Ishikawa (cell line): ENCODE measurements around the gene CCKAR.

Source experiments
- CEBPB ChIP-seq: IDR thresholded peaks from 2 replicates; pipeline ENCODE4 v1.6.1; 2012
- CREB1 ChIP-seq: IDR thresholded peaks from 2 replicates; pipeline ENCODE4 v1.6.1; 2012; ENCODE audit warnings: low read depth
- EGR1 ChIP-seq: IDR thresholded peaks from 2 replicates; pipeline ENCODE4 v1.6.1; 2012
- EP300 ChIP-seq: IDR thresholded peaks from 2 replicates; pipeline ENCODE4 v1.6.1; 2012; ENCODE audit warnings: borderline replicate concordance
- FOXM1 ChIP-seq: IDR thresholded peaks from 2 replicates; pipeline ENCODE4 v1.6.1; 2012; ENCODE audit warnings: low read depth, borderline replicate concordance
- NFIC ChIP-seq: IDR thresholded peaks from 2 replicates; pipeline ENCODE4 v1.6.1; 2012
- RAD21 ChIP-seq: IDR thresholded peaks from 2 replicates; pipeline ENCODE4 v1.6.1; 2012; ENCODE audit warnings: low read depth
- TAF1 ChIP-seq: IDR thresholded peaks from 2 replicates; pipeline ENCODE4 v1.6.1; 2012; ENCODE audit warnings: low read depth, mild to moderate bottlenecking
- TCF12 ChIP-seq: IDR thresholded peaks from 2 replicates; pipeline ENCODE4 v1.6.1; 2012; ENCODE audit warnings: low read depth
- TEAD4 ChIP-seq: IDR thresholded peaks from 2 replicates; pipeline ENCODE4 v1.6.1; 2012
- YY1 ChIP-seq: IDR thresholded peaks from 2 replicates; pipeline ENCODE4 v1.6.1; 2012; ENCODE audit warnings: low read depth
- TF ChIP-seq, protein P1 (sequence below): IDR thresholded peaks from 2 replicates; pipeline ENCODE4 v1.6.1; 2012; ENCODE audit warnings: low read depth, mild to moderate bottlenecking
- TF ChIP-seq, protein P2 (sequence below): IDR thresholded peaks from 2 replicates; pipeline ENCODE4 v1.6.1; 2012
- TF ChIP-seq, protein P3 (sequence below): IDR thresholded peaks from 2 replicates; pipeline ENCODE4 v1.6.1; 2012

CCKAR gene

DNA sequence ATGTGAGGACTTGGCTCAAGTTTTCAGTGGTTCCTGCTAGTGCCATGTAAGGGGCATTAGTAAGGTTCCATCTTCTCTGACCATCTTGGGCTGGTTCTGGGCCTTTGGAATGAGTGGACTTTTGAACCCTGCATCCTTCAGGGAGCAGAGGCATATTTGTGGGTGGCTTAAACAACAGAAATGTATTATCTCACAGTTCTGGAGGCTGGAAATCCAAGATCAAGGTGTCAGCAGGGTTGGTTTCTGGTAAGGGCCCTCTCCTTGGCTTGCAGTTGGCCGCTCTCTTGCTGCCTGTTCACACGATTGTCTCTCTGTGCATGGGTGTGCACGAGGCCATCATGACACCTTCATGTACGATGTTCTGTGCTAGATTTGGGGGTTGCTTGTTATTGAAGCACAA is 21.3 kb downstream of the CCKAR start:
- TF ChIP-seq FOXM1 (no peak), RAD21 (no peak)

DNA sequence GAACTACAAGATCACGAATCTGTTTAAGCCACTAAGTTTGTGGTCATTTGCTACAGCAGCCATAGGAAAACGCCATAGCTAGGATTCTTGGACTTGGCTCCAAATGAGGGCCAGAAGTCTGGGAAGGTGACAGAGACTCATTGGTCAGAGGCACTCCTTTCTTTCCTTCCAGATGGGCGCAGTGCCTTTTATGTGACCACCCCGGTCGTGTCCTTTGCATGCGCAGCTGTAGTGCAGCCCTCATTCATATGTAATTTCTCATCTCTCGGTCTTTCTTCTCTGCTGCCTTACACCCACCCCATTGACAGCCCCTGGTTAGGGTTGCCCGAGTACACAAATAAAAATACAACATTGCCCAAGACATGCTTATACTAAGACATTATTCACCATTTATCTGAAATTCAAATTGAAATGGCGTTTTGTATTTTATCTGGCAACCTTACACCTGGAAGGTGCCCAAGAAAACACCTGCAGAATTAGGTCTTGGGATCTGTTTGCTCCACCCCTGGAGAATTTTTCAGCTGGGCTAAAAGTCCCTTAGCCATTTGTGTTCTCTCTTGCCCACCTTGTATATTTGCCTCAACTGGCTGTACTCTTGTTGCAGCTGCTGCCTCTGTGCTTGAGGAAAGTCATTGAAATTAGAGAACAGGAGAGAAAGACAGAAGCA is 21.9 kb downstream of the CCKAR start:
- TF ChIP-seq, protein P1, sequence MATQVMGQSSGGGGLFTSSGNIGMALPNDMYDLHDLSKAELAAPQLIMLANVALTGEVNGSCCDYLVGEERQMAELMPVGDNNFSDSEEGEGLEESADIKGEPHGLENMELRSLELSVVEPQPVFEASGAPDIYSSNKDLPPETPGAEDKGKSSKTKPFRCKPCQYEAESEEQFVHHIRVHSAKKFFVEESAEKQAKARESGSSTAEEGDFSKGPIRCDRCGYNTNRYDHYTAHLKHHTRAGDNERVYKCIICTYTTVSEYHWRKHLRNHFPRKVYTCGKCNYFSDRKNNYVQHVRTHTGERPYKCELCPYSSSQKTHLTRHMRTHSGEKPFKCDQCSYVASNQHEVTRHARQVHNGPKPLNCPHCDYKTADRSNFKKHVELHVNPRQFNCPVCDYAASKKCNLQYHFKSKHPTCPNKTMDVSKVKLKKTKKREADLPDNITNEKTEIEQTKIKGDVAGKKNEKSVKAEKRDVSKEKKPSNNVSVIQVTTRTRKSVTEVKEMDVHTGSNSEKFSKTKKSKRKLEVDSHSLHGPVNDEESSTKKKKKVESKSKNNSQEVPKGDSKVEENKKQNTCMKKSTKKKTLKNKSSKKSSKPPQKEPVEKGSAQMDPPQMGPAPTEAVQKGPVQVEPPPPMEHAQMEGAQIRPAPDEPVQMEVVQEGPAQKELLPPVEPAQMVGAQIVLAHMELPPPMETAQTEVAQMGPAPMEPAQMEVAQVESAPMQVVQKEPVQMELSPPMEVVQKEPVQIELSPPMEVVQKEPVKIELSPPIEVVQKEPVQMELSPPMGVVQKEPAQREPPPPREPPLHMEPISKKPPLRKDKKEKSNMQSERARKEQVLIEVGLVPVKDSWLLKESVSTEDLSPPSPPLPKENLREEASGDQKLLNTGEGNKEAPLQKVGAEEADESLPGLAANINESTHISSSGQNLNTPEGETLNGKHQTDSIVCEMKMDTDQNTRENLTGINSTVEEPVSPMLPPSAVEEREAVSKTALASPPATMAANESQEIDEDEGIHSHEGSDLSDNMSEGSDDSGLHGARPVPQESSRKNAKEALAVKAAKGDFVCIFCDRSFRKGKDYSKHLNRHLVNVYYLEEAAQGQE: no peak
- TF ChIP-seq RAD21 (no peak), CREB1 (no peak), CEBPB (no peak), TAF1 (no peak)
- TF ChIP-seq, protein P2, sequence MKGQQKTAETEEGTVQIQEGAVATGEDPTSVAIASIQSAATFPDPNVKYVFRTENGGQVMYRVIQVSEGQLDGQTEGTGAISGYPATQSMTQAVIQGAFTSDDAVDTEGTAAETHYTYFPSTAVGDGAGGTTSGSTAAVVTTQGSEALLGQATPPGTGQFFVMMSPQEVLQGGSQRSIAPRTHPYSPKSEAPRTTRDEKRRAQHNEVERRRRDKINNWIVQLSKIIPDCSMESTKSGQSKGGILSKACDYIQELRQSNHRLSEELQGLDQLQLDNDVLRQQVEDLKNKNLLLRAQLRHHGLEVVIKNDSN: no peak

DNA sequence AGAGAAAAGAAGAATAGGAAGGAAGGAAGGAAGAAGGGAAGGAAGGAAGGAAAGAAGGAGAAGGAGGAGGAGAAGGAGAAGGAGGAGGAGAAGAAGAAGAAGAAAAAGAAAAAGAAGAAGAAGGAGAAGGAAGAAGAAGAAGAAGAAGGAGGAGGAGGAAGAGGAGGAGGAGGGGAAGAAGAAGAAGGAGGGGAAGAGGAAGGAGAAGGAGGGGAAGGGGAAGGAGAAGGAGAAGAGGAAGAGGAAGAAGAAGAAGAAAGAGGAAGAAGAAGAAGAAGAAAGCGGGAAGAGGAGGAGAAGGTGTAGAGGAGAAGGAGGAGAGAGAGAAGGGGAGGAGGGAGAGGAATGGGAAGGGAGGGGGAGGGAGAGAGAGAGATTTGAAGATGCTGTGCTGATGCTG is 22.6 kb downstream of the CCKAR start:
- TF ChIP-seq RAD21: no peak
- no peak for TF ChIP-seq EGR1
- TF ChIP-seq FOXM1: no peak
- TF ChIP-seq YY1: no peak
- TF ChIP-seq, protein P1: no peak
- no peak for TF ChIP-seq NFIC
- TF ChIP-seq EP300: no peak

DNA sequence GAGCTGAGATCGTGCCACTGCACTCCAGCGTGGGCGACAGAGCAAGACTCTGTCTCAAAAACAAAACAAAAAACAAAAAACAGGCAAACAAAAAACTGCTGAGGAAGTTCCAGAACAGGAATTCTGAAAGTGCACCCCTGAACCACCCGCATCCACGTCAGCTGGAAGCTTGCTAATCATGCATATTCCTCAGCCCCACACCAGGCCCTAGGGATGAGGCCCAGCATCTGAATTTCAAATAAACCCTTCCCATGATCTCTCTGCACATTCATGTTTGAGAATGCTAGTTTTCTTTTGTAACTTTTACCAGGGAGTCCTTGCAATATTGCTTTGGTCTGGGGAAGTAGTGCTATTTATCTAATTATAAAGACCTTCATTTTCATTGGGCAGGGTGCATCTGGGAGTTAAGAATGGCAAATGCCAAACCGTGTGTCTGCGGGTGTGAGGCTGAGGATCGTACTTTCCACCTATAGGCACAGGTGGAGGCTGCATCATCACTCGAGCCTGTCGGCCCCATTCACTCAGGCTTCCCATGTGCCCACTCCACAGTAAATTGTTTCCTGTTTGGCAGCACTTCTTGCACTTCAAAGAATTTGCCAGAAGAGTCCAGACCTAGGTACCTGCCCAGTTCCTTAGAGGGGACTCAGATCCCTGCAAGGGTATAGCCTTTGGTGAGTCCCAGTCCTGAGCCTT is 23.6 kb downstream of the CCKAR start:
- no peak for TF ChIP-seq CEBPB
- no peak for TF ChIP-seq YY1
- no peak for TF ChIP-seq NFIC
- no peak for TF ChIP-seq TCF12
- no peak for TF ChIP-seq CREB1
- TF ChIP-seq, protein P3, sequence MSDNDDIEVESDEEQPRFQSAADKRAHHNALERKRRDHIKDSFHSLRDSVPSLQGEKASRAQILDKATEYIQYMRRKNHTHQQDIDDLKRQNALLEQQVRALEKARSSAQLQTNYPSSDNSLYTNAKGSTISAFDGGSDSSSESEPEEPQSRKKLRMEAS: no peak
- no peak for TF ChIP-seq TAF1
- TF ChIP-seq, protein P2: no peak
- TF ChIP-seq RAD21: no peak
- no peak for TF ChIP-seq EP300
- TF ChIP-seq, protein P1: no peak
- no peak for TF ChIP-seq TEAD4

DNA sequence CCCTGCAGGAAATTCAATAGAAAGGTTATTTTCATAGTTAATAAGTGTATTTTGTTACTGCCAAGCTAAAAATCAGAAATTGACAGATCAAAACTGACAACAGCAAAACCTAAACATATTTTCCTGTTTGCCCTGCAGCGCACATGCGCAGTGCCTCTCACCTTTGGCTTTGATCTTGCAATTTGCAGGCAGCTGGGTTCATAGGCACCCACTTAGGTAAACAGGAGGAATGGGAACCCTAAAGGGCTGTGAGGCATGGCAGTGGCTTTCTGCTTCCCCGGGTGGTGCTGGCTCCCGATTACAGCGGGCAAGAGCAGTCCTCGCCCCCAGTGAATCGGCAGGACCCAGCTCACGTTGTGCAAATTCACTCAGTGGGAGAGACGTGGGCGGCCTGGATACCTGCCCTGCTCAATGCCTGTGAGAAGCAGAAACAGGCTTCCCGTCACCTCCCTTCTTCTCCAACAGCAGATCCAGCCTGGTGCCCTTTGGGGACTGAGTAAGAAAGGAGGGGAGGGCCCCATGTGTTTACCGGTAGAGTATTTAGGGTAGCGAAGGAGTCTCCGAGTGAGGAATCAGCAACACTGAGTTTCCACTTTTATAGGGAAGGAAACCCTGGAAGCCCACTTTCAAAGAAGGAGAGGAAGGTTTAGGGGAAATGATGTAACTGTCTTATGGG is 25.7 kb downstream of the CCKAR start:
- TF ChIP-seq YY1 (no peak), EGR1 (no peak), TAF1 (no peak), NFIC (no peak), TEAD4 (no peak)
- TF ChIP-seq, protein P2: no peak
